Upper lobe of left lung (tissue), 6 donors: Measurements from ENCODE around the gene APOBEC2. TPM values are rescaled to one million over a fixed set of nuclear protein-coding genes. Genes with fewer than 3 reads are reported as not detected.

ENCODE experiments used
- ATAC-seq, 2 donors: fragments of 200-7000 bp; cut with Tn5 transposase; one replicate each; pipeline ENCODE4 v1.9.1; 2022; ENCODE audit warnings: mild to moderate bottlenecking in 2 of 2, moderate library complexity in 2 of 2; ENCODE audit not compliant: low FRiP score in 2 of 2
- DNase-seq, 2 donors: peaks; one replicate each; pipeline ENCODE4 v3.0.0-alpha.2; 2019 to 2020
- H3K27ac ChIP-seq, 4 donors: fragments of 200-600 bp; sonication (generic); one replicate each; pipeline ENCODE4 v1.5.1; 2016 to 2019
- H3K27me3 ChIP-seq, 4 donors: fragments of 200-600 bp; sonication (generic); one replicate each; pipeline ENCODE4 v1.5.1; 2017 to 2019
- H3K36me3 ChIP-seq, 4 donors: fragments of 200-600 bp; sonication (generic); one replicate each; pipeline ENCODE4 v1.5.1; 2016 to 2019
- H3K4me1 ChIP-seq, 4 donors: fragments of 200-600 bp; sonication (generic); one replicate each; pipeline ENCODE4 v1.5.1; 2018 to 2019
- H3K4me3 ChIP-seq, 4 donors: fragments of 200-600 bp; sonication (generic); one replicate each; pipeline ENCODE4 v1.5.1; 2017 to 2019; ENCODE audit warnings: mild to moderate bottlenecking in 2 of 4, moderate library complexity in 1 of 4
- H3K9me3 ChIP-seq, 4 donors: fragments of 200-600 bp; sonication (generic); one replicate each; pipeline ENCODE4 v1.5.1; 2018 to 2019
- CTCF ChIP-seq, 6 experiments: fragments of 450-650 bp in 4 of 6; fragments of 200-600 bp in 2 of 6; sonication (generic) in 2 of 6; IDR thresholded peaks; one replicate each; pipeline ENCODE4 v1.5.1; 2016 to 2019; ENCODE audit warnings: antibody characterized with exemption in 6 of 6
- EP300 ChIP-seq, 4 donors: sonication (generic); formaldehyde crosslinking; IDR thresholded peaks; one replicate each; pipeline ENCODE4 v1.5.1; 2017; ENCODE audit warnings: antibody characterized with exemption in 4 of 4, control low read depth in 2 of 4
- POLR2A ChIP-seq, 4 donors: fragments of 450-650 bp; IDR thresholded peaks; one replicate each; pipeline ENCODE4 v1.5.1; 2016 to 2017; ENCODE audit warnings: antibody characterized with exemption in 4 of 4, mild to moderate bottlenecking in 2 of 4
- POLR2AphosphoS5 ChIP-seq, 2 donors: sonication (generic); formaldehyde crosslinking; IDR thresholded peaks; one replicate each; pipeline ENCODE4 v1.5.1; 2017; ENCODE audit warnings: antibody characterized with exemption in 2 of 2
- WGBS, 2 donors: methylation state at CpG; one replicate each; pipeline ENCODE4 v1.1.5; 2017 to 2018; 5-methylcytosine and 5-hydroxymethylcytosine counted together
- total RNA-seq, 6 donors: library from RNA; depleted of rRNA in 4 of 6; stranded (reverse); fragments of >200 nt in 4 of 6; gene quantifications; one replicate each; pipeline versions ENCODE4 v1.1.0 to v1.2.1, GENCODE V29; 2016 to 2021
- donor health status: DM: no; HTN: no; CAD: no; lungs with moderate emphysema.
- donor health status: DM: no; HTN: yes; CAD: no; lungs with severe emphysema.

APOBEC2 gene
- total RNA-seq, 6 donors from 2014 or later: not detected

DNA sequence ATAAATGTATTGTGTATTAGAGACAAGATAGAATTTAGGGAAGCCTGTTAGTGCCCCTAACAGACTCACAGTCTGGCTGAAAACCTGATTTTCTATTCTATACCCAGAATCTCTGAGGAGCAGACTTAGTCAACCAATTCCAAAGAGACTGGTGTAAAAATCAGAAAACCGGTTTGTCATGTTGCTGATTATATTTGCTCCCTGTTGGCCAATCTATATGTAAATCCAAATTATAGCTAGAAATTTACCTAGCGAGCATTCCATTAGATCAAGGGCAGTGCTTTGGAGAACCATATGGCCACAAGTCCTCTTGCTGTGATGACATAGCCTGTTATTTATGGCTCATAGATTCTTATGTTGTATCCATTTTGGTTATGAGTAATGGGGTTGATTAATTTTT is 24.5 kb downstream of the APOBEC2 start:
- Histone ChIP-seq H3K36me3 (peaks cover 7 to 34% (median 10%) of the 10 kb centered on the region in 4 donors), H3K27ac (no peak overlapping the region), H3K9me3 (no peaks in the 10 kb centered on the region), H3K4me1 (peaks cover 26 to 38% (median 33%) of the 10 kb centered on the region in 4 donors), H3K4me3 (no peak overlapping the region), H3K27me3 (no peaks in the 10 kb centered on the region)
- no peak for TF ChIP-seq CTCF (IDR thresholded peaks at IDR 0.05)
- no peak for TF ChIP-seq POLR2AphosphoS5 (IDR thresholded peaks at IDR 0.05)
- TF ChIP-seq POLR2A (IDR thresholded peaks at IDR 0.05): no peak
- no peak for TF ChIP-seq EP300 (IDR thresholded peaks at IDR 0.05)
- ATAC-seq: no peak
- DNase-seq: no peak
- WGBS, 2 donors: 83 to 85% methylated on average over 2 of the region's 2 CpGs

DNA sequence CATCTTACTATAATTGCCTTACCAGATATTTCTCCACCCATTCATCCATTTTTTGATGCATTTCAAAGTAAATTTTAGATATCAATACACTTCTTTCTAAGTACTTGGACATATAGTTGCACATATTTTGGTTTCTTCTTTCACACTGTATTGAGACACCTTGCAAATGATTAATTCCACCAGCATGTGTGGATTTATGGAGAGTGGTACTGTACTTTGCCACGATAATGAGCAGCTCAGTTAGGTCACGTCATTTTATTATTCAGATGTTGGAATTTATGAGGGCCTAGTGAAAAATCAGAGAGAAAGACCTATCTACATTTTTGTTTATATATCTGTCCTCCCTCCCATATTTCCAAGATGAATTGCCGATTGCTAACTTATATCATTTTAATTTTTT is 25.1 kb downstream of the APOBEC2 start:
- no peak for ATAC-seq
- Histone ChIP-seq H3K27ac (no peak overlapping the region), H3K9me3 (no peaks in the 10 kb centered on the region), H3K4me1 (peaks cover 26 to 38% (median 33%) of the 10 kb centered on the region in 4 donors), H3K36me3 (peaks cover 7 to 37% (median 10%) of the 10 kb centered on the region in 4 donors), H3K27me3 (no peaks in the 10 kb centered on the region), H3K4me3 (no peak overlapping the region)
- DNase-seq: no peak
- TF ChIP-seq EP300 (IDR thresholded peaks at IDR 0.05): no peak
- no peak for TF ChIP-seq POLR2AphosphoS5 (IDR thresholded peaks at IDR 0.05)
- WGBS, 2 donors: 89 to 91% methylated on average over 3 of the region's 3 CpGs

DNA sequence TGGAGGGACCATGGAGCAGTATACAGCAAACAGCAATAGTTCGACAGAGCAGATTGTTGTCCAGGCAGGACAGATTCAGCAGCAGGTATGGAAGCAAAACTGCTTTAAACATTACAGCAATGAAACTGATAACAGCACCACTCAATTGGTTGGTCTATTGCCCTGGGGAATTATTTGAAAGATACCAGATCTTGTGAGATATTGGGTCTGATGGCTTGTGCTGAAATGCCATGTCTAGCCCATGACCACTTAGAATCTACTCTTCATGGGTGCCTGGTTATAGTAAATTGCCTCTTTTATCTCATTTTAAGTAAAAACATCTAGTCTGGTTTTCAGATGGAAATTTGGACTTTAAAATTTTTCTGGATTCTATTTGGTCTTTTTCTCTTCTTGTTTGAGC is 26.1 kb downstream of the APOBEC2 start:
- H3K36me3 ChIP-seq: peaks cover 9 to 46% (median 12%) of the 10 kb centered on the region in 4 donors

GRCh38 chr6:41080621-41081020 is 27.6 kb downstream of the APOBEC2 start:
- no peaks in the 10 kb centered on the region for H3K9me3 ChIP-seq
- H3K36me3 ChIP-seq: peaks cover 16 to 61% (median 23%) of the 10 kb centered on the region in 4 donors
- H3K27me3 ChIP-seq: no peaks in the 10 kb centered on the region
- no peak overlapping the region for H3K4me3 ChIP-seq
- H3K27ac ChIP-seq: peak overlapping the region in 2 of 4 donors; percentile 42 to 53
- H3K4me1 ChIP-seq: peaks cover 8 to 23% (median 19%) of the 10 kb centered on the region in 4 donors
- ATAC-seq: no peak
- DNase-seq: no peak
- TF ChIP-seq CTCF (IDR thresholded peaks at IDR 0.05) (no peak), EP300 (IDR thresholded peaks at IDR 0.05) (no peak), POLR2AphosphoS5 (IDR thresholded peaks at IDR 0.05) (no peak), POLR2A (IDR thresholded peaks at IDR 0.05) (no peak)
- WGBS, 2 donors: 54 to 74% methylated on average over 1 to 2 of the region's 2 CpGs

More for the DNA sequence above, 26.1 kb downstream of the APOBEC2 start:
- H3K27me3 ChIP-seq: no peaks in the 10 kb centered on the region
- 95 to 100% methylated on average over 1 of the region's 1 CpG for WGBS, 2 donors
- H3K27ac ChIP-seq: no peak overlapping the region
- no peak overlapping the region for H3K4me3 ChIP-seq
- ATAC-seq (no peak), DNase-seq (no peak)
- H3K9me3 ChIP-seq: no peaks in the 10 kb centered on the region
- peaks cover 24 to 36% (median 32%) of the 10 kb centered on the region in 4 donors for H3K4me1 ChIP-seq
- TF ChIP-seq CTCF (IDR thresholded peaks at IDR 0.05) (no peak), POLR2A (IDR thresholded peaks at IDR 0.05) (no peak)

GRCh38 chr6:41083072-41083471 is 30.1 kb downstream of the APOBEC2 start:
- H3K9me3 ChIP-seq: no peaks in the 10 kb centered on the region
- H3K4me3 ChIP-seq: no peak overlapping the region
- H3K4me1 ChIP-seq: peaks cover 0 to 11% (median 6%) of the 10 kb centered on the region in 4 donors
- H3K27me3 ChIP-seq: no peaks in the 10 kb centered on the region
- ATAC-seq: no peak
- H3K36me3 ChIP-seq: peaks cover 16 to 77% (median 23%) of the 10 kb centered on the region in 4 donors
- no peak overlapping the region for H3K27ac ChIP-seq
- no peak for TF ChIP-seq EP300 (IDR thresholded peaks at IDR 0.05)
- no peak for TF ChIP-seq POLR2AphosphoS5 (IDR thresholded peaks at IDR 0.05)
- TF ChIP-seq POLR2A (IDR thresholded peaks at IDR 0.05): no peak
- TF ChIP-seq CTCF (IDR thresholded peaks at IDR 0.05): no peak
- DNase-seq: no peak
